Ascending aorta (tissue), 2 donors: ENCODE results near the gene NEDD8. TPM values are rescaled to one million over a fixed set of nuclear protein-coding genes. Genes with fewer than 3 reads are reported as not detected.

Experiments
- DNase-seq, 2 donors: peaks; one replicate each; pipeline ENCODE4 v3.0.0-alpha.2; 2019; ENCODE audit warnings: low spot score in 2 of 2
- H3K27ac ChIP-seq, 2 donors: fragments of 200-600 bp; sonication (generic); one replicate each; pipeline ENCODE4 v1.5.1; 2016 to 2017; ENCODE audit warnings: mild to moderate bottlenecking in 1 of 2
- H3K27me3 ChIP-seq: fragments of 200-600 bp; sonication (generic); one replicate; pipeline ENCODE4 v1.5.1; 2017
- H3K36me3 ChIP-seq, 2 donors: fragments of 200-600 bp; sonication (generic); one replicate each; pipeline ENCODE4 v1.5.1; 2016
- H3K4me1 ChIP-seq, 2 donors: fragments of 200-600 bp; sonication (generic); one replicate each; pipeline ENCODE4 v1.5.1; 2016 to 2017; ENCODE audit warnings: mild to moderate bottlenecking in 1 of 2
- H3K4me3 ChIP-seq, 2 donors: fragments of 200-600 bp; sonication (generic); one replicate each; pipeline ENCODE4 v1.5.1; 2016 to 2017; ENCODE audit warnings: mild to moderate bottlenecking in 1 of 2
- H3K9me3 ChIP-seq, 2 donors: fragments of 200-600 bp; sonication (generic); one replicate each; pipeline ENCODE4 v1.5.1; 2016
- intact Hi-C: fragments of 100-400 bp; cut with DNase I; formaldehyde crosslinking; loops from one replicate; pipeline ENCODE4 v1.15.1; 2023
- total RNA-seq: library from RNA; depleted of rRNA; stranded (reverse); fragments of >200 nt; gene quantifications from one replicate; pipeline ENCODE4 v1.1.0, GENCODE V29; 2016
- TF ChIP-seq, protein P1 (sequence below), 3 experiments: fragments of 200-600 bp in 2 of 3; fragments of 450-650 bp in 1 of 3; sonication (generic) in 2 of 3; IDR thresholded peaks; one replicate each; pipeline ENCODE4 v1.5.1; 2016 to 2019; ENCODE audit warnings: antibody characterized with exemption in 3 of 3, mild to moderate bottlenecking in 1 of 3, moderate library complexity in 1 of 3

NEDD8 gene
- total RNA-seq, 1 donor from 2014 or later, result 72.8 TPM

DNA sequence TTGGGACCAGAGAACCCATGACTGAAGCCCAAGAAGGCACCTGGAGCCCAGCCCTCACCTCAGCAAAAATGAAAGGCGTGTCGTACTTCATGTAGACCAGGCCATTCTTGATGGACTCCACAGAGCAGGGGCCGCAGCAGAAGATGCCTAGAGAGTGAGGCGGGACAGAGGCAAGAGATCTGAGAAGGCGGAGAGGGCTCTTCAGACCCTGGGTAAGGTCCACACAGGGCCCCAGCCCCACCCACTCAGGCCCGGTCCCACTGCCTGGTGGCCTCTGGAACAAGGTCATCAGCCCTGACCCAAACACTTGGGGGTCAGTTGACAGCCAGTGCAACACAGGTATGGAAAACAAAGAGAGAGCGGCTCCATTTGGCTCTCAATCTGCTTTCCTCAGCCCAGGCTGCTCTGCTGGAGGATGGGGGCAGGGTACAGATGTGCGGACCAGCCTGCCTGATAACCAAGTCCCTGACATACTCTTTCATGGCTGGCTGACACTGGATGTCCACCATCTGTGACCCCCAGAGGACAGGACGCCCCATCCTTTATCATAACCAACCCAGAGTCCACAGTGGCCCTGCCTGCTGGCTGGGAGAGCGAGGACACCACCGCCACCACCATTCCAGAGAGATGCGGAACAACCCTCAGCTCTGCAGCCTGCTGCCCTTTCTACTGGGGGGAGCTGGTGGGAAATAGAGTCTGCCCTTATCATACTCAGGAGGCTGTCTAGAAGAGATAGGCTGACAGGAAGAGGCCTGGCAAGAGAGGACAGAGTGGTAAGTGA, 24.0 kb upstream of the NEDD8 start:
- TF ChIP-seq, protein P1, sequence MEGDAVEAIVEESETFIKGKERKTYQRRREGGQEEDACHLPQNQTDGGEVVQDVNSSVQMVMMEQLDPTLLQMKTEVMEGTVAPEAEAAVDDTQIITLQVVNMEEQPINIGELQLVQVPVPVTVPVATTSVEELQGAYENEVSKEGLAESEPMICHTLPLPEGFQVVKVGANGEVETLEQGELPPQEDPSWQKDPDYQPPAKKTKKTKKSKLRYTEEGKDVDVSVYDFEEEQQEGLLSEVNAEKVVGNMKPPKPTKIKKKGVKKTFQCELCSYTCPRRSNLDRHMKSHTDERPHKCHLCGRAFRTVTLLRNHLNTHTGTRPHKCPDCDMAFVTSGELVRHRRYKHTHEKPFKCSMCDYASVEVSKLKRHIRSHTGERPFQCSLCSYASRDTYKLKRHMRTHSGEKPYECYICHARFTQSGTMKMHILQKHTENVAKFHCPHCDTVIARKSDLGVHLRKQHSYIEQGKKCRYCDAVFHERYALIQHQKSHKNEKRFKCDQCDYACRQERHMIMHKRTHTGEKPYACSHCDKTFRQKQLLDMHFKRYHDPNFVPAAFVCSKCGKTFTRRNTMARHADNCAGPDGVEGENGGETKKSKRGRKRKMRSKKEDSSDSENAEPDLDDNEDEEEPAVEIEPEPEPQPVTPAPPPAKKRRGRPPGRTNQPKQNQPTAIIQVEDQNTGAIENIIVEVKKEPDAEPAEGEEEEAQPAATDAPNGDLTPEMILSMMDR (IDR thresholded peaks at IDR 0.05), result no peak
- Histone ChIP-seq H3K27ac (no peak overlapping the region), H3K27me3 (no peaks in the 10 kb centered on the region), H3K4me3 (no peak overlapping the region), H3K36me3 (no peaks in the 10 kb centered on the region), H3K9me3 (no peaks in the 10 kb centered on the region), H3K4me1 (no peaks in the 10 kb centered on the region)
- no peak for DNase-seq
- intact Hi-C loops, result no loop called here

- no peak for DNase-seq
Observed at GRCh38 chr14:24255438-24255837, 23.3 kb upstream of the NEDD8 start.

DNA sequence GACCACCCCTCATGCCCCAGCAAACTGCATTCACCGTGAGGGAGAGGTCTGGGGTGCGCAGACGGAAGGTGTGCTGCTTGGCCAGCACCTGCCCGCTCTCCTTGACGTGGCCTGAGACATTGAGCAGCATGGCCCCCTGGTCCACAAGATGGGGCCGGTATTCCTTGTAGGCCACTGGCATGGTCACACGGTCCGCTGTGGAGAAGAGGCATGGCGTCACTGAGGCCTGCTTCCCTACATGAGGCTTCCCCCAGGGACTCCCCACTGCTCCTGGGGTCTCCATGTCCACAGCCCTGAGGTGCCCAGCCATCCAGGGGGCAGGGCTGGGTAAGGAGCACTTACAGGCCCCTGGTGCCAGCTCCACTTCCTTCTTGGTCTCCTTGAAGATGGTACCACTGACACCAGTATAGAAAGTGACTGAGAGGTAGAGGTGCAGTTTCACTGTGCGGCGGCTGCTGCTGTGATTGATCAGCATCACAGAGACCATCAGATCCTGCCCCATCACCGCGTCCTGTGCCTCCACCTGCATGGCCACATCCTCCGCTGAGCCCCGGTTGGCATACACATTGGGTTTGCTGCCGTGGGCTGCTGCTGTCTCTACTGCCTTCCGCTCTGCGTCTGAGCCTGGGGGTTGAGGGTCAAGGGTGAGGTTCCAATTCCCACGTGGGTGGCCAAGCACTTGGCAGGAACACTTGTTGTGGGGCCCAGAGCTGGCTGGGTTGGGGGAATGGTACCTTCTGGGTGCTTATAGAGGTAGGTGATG, 22.6 kb upstream of the NEDD8 start:
- intact Hi-C loops, result no loop called here
- no peak overlapping the region for H3K4me3 ChIP-seq
- no peaks in the 10 kb centered on the region for H3K36me3 ChIP-seq
- no peak overlapping the region for H3K27ac ChIP-seq
- H3K4me1 ChIP-seq, result no peaks in the 10 kb centered on the region
- TF ChIP-seq, protein P1 (IDR thresholded peaks at IDR 0.05), result no peak
- H3K27me3 ChIP-seq, result no peaks in the 10 kb centered on the region
- H3K9me3 ChIP-seq, result no peaks in the 10 kb centered on the region
- DNase-seq, result no peak

More at GRCh38 chr14:24255438-24255837, 23.3 kb upstream of the NEDD8 start:
- H3K27ac ChIP-seq, result no peak overlapping the region
- no peaks in the 10 kb centered on the region for H3K27me3 ChIP-seq
- intact Hi-C loops, result no loop called here
- no peaks in the 10 kb centered on the region for H3K4me1 ChIP-seq
- TF ChIP-seq, protein P1 (IDR thresholded peaks at IDR 0.05), result no peak
- H3K9me3 ChIP-seq, result no peaks in the 10 kb centered on the region
- no peak overlapping the region for H3K4me3 ChIP-seq
- H3K36me3 ChIP-seq, result no peaks in the 10 kb centered on the region

DNA sequence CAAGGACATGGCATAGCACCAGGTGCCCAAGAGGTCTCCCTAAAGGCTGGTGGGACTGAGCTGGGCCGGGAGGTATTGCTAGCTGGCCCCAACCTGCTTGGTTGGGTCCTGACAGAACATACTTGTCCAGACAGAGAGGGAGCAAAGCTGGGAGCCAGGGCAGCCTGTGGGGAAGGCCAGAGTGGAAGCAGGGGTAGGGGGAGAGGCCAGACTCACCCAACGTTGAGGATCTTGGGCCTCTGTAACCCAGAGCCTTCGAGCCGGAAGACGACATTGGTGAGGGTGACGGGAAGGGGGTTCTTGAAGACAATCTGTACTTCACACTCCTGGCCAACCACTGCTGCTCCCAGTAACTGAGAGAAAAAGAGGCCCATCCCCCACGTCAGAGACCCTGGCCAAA, 21.8 kb upstream of the NEDD8 start:
- intact Hi-C loops, result no loop called here
- Histone ChIP-seq H3K27me3 (no peaks in the 10 kb centered on the region), H3K4me3 (no peak overlapping the region), H3K4me1 (no peaks in the 10 kb centered on the region), H3K27ac (no peak overlapping the region), H3K9me3 (no peaks in the 10 kb centered on the region), H3K36me3 (no peaks in the 10 kb centered on the region)
- TF ChIP-seq, protein P1 (IDR thresholded peaks at IDR 0.05), result no peak
- DNase-seq, result no peak

DNA sequence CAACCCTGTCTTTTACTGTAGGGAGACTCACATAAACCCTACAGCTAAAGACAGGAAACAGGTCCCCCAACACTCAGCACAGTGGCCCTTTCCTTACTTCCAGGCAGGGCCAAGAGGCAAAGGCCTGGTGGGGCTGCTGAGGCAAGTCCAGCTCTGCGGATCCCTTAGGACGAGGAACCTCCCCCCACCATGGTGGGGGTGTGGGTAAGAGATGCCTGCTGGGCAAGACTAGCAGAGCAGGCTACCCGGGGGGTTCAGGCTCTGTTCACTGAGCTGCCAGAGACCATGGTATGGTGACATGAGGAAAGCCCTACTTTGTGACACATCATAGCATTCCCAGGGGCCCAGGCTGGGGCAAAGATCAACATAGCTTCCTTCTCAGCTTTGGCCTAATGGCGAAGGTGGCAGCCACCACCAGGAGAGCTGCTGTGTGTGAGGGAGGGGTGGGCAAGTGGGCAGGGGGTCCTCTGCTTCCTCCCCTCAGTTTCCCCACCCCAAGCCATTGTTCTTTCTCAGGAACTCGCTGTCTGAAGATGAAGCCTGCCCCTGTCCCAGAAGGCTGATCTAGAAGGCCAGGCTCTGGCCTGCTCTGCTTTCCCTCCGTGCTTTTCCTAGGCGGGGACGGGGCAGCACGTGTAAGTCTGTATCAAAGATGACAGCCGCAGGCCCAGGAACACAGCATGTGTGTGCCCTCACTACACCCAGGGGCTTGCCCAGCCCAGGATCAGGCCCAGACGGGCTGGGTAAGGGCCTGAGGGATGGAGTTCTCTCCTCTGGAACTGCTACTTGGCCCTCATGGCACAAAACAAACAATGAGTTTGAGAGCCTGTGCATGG, 20.3 kb upstream of the NEDD8 start:
- intact Hi-C loops, result no loop called here
- H3K27ac ChIP-seq, result no peak overlapping the region
- no peaks in the 10 kb centered on the region for H3K27me3 ChIP-seq
- H3K4me3 ChIP-seq, result no peak overlapping the region
- TF ChIP-seq, protein P1 (IDR thresholded peaks at IDR 0.05), result no peak
- H3K9me3 ChIP-seq, result no peaks in the 10 kb centered on the region
- H3K36me3 ChIP-seq, result no peaks in the 10 kb centered on the region
- DNase-seq, result no peak
- H3K4me1 ChIP-seq, result no peaks in the 10 kb centered on the region
